ENCODE data around the gene EYA3. TPM values are rescaled to one million over a fixed set of nuclear protein-coding genes. Genes with fewer than 3 reads are reported as not detected.

EYA3 gene
- total and polyA plus RNA-seq, 2 of the 4 experiments (the other 2 are of a cell fraction), result 9.1 to 17.6 TPM

DNA sequence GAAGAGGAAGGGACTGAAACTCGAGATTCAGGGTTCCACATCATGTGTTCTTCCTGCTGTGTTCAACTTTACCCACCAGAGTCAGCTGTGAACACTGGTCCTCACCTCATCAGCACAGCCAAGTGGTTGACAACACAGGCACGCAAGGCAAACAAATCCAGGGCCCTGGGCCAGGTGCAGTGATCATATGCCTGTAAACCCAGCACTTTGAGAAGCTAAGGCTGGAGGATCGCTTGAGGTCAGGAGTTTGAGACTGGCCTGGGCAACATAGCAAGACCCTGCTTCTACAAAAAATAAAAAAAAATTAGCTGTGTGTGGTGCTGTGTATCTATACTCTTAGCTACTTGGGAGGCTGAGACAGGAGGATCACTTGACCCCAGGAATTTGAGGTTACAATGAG, 137.0 kb downstream of the EYA3 start:
- H3K14ac ChIP-seq (replicated peaks; ENCODE audit: low read depth, low read length), result no peak overlapping the region
- no peak overlapping the region for H3K18ac ChIP-seq (ENCODE audit: low read depth, low read length)
- H3K9me1 ChIP-seq (ENCODE audit: insufficient read depth, low read length), result no peaks in the 10 kb centered on the region; the same call in 1 of the 2 replicates
- no peak for ATAC-seq (ENCODE audit: low read depth)
- H3K4me2 ChIP-seq (ENCODE audit: low read depth, low read length), result no peak overlapping the region
- H2BK120ac ChIP-seq (ENCODE audit: low read depth, low read length), result no peak overlapping the region
- no peak for DNase-seq
- H3K27ac ChIP-seq (ENCODE audit: insufficient read depth, low read length), result no peak overlapping the region
- no peak overlapping the region for H2AFZ ChIP-seq (replicated peaks; ENCODE audit: low read length, poor library complexity)
- H4K20me1 ChIP-seq (ENCODE audit: insufficient read depth, low read length), result no peaks in the 10 kb centered on the region
- no peak overlapping the region for H4K5ac ChIP-seq (ENCODE audit: low read depth, low read length)
- H3K27me3 ChIP-seq (ENCODE audit: control insufficient read depth, insufficient read depth, low read length), result peaks cover 33% of the 10 kb centered on the region
- H3K23ac ChIP-seq (ENCODE audit: low read depth, low read length), result no peak overlapping the region
- no peak overlapping the region for H4K91ac ChIP-seq (ENCODE audit: insufficient read depth, low read depth, low read length)
- no peaks in the 10 kb centered on the region for H3K36me3 ChIP-seq (ENCODE audit: control insufficient read depth, insufficient read depth, low read length)
- ChIA-PET CTCF (no interaction called here), POLR2A (ENCODE audit: unreplicated experiment) (no interaction called here)
- H2AK9ac ChIP-seq (replicated peaks; ENCODE audit: low read depth, low read length, poor library complexity), result no peak overlapping the region
- TF ChIP-seq BHLHE40 (IDR thresholded peaks at IDR 0.05; ENCODE audit: low read depth, low read length), result no peak
- no peak for TF ChIP-seq POLR2A (IDR thresholded peaks at IDR 0.05; ENCODE audit: low read depth, low read length)
- TF ChIP-seq, protein P1, sequence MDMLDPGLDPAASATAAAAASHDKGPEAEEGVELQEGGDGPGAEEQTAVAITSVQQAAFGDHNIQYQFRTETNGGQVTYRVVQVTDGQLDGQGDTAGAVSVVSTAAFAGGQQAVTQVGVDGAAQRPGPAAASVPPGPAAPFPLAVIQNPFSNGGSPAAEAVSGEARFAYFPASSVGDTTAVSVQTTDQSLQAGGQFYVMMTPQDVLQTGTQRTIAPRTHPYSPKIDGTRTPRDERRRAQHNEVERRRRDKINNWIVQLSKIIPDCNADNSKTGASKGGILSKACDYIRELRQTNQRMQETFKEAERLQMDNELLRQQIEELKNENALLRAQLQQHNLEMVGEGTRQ (IDR thresholded peaks at IDR 0.05; ENCODE audit: low read depth, low read length), result no peak
- TF ChIP-seq, protein P2, sequence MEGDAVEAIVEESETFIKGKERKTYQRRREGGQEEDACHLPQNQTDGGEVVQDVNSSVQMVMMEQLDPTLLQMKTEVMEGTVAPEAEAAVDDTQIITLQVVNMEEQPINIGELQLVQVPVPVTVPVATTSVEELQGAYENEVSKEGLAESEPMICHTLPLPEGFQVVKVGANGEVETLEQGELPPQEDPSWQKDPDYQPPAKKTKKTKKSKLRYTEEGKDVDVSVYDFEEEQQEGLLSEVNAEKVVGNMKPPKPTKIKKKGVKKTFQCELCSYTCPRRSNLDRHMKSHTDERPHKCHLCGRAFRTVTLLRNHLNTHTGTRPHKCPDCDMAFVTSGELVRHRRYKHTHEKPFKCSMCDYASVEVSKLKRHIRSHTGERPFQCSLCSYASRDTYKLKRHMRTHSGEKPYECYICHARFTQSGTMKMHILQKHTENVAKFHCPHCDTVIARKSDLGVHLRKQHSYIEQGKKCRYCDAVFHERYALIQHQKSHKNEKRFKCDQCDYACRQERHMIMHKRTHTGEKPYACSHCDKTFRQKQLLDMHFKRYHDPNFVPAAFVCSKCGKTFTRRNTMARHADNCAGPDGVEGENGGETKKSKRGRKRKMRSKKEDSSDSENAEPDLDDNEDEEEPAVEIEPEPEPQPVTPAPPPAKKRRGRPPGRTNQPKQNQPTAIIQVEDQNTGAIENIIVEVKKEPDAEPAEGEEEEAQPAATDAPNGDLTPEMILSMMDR (conservative IDR thresholded peaks at IDR 0.05; ENCODE audit: low read depth, low read length), result no peak
- no peak for TF ChIP-seq RFX5 (IDR thresholded peaks at IDR 0.05; ENCODE audit: low read depth, low read length)
- no peak for TF ChIP-seq CEBPB (IDR thresholded peaks at IDR 0.05; ENCODE audit: low read depth, low read length)
- no peak for TF ChIP-seq CHD1 (IDR thresholded peaks at IDR 0.05; ENCODE audit: low read depth, low read length)
- no peak for TF ChIP-seq RAD21 (IDR thresholded peaks at IDR 0.05; ENCODE audit: low read length)
- no peak for TF ChIP-seq MAFK (IDR thresholded peaks at IDR 0.05; ENCODE audit: low read depth, low read length)
- TF ChIP-seq MAZ (IDR thresholded peaks at IDR 0.05; ENCODE audit: borderline replicate concordance, low read depth, low read length), result no peak
- no peak for TF ChIP-seq NFE2L2 (IDR thresholded peaks at IDR 0.05; ENCODE audit: low read depth, low read length)
- TF ChIP-seq, protein P3, sequence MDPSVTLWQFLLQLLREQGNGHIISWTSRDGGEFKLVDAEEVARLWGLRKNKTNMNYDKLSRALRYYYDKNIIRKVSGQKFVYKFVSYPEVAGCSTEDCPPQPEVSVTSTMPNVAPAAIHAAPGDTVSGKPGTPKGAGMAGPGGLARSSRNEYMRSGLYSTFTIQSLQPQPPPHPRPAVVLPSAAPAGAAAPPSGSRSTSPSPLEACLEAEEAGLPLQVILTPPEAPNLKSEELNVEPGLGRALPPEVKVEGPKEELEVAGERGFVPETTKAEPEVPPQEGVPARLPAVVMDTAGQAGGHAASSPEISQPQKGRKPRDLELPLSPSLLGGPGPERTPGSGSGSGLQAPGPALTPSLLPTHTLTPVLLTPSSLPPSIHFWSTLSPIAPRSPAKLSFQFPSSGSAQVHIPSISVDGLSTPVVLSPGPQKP (IDR thresholded peaks at IDR 0.05; ENCODE audit: borderline replicate concordance, low read depth, low read length), result no peak
- no peak overlapping the region for H3K4me3 ChIP-seq (ENCODE audit: insufficient read depth, low read depth, low read length)
- in situ Hi-C loops (cut with MboI; ENCODE audit: low sequenced_read_pairs), result no loop called here
- no TSS peak for BruUV-seq (replicated peaks)
- dilution Hi-C loops (cut with HindIII; ENCODE audit: low sequenced_read_pairs, unreplicated experiment), result no loop called here
- H3K79me1 ChIP-seq (ENCODE audit: low read depth in 1 of 2, low read length in 2 of 2), result no peaks in the 10 kb centered on the region
- no peaks in the 10 kb centered on the region for H3K9me3 ChIP-seq (ENCODE audit: control insufficient read depth, insufficient read depth, low read length)
- no peaks in the 10 kb centered on the region for H3K4me1 ChIP-seq (ENCODE audit: control insufficient read depth, insufficient read depth, low read length)
- no peak overlapping the region for H2BK15ac ChIP-seq (ENCODE audit: low read depth, low read length)
- H3K4ac ChIP-seq (ENCODE audit: low read depth, low read length), result no peak overlapping the region
- intact Hi-C loops (cut with micrococcal nuclease), result no loop called here
- no peak overlapping the region for H3K9ac ChIP-seq (ENCODE audit: low read depth, low read length)
- H2BK20ac ChIP-seq (ENCODE audit: low read depth, low read length), result no peak overlapping the region
- no peak overlapping the region for H2AK5ac ChIP-seq (ENCODE audit: low read depth, low read length)
- no peak overlapping the region for H4K8ac ChIP-seq (ENCODE audit: low read depth in 2 of 2, low read length in 2 of 2)
- no peak overlapping the region for H3K56ac ChIP-seq (ENCODE audit: extremely low read depth, insufficient read depth, low read length)
- WGBS, 2 experiments (ENCODE audit: extremely low coverage in 2 of 2, insufficient read length in 1 of 2), result no CpG with 5 or more reads among the region's 3 CpGs
- H2BK5ac ChIP-seq (ENCODE audit: low read depth, low read length, poor library complexity, severe bottlenecking), result no peak overlapping the region

All from IMR-90 (cell line).